BE2C (cell line): ENCODE data around the gene SLC12A4.

ENCODE experiments used
- DNase-seq: peaks from one replicate; pipeline ENCODE4 v3.0.0-alpha.2; 2020
- H3K27me3 ChIP-seq: fragments of 250-450 bp; sonication (Bioruptor Pico); 2 replicates; pipeline ENCODE4 v1.5.1; 2020; ENCODE audit warnings: mild to moderate bottlenecking
- H3K36me3 ChIP-seq: fragments of 250-450 bp; sonication (Bioruptor Pico); 2 replicates; pipeline ENCODE4 v1.5.1; 2020; ENCODE audit warnings: mild to moderate bottlenecking
- H3K4me1 ChIP-seq: fragments of 250-450 bp; sonication (Bioruptor Pico); 2 replicates; pipeline ENCODE4 v1.5.1; 2020
- H3K4me3 ChIP-seq: 2 replicates; pipeline ENCODE4 v1.5.1; 2011; ENCODE audit warnings: low read depth, low read length
- H3K9me3 ChIP-seq: fragments of 250-450 bp; sonication (Bioruptor Pico); 2 replicates; pipeline ENCODE4 v1.5.1; 2020
- TF ChIP-seq, protein P1 (sequence below): IDR thresholded peaks from 2 replicates; pipeline ENCODE4 v1.5.1; 2012; ENCODE audit warnings: mild to moderate bottlenecking, low read depth, low read length

Gene SLC12A4

DNA sequence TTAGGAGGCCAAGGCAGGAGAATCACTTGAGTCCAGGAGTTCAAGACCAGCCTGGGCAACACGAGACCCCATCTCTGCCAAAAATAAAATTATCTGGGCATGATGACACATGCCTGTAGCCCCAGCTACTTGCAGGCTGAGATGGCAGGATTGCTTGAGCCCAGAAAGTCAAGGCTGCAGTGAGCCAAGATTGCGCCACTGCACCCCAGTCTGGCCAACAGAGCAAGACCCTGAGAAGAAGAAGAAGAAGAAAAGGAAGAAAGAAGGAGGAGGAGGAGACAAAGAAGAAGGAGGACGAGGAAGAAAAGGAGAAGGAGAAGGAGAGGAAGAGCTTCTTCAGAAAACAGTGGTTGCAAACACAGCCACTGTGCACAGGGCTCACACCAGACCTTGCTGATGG lies 20.2 kb upstream of the SLC12A4 start:
- TF ChIP-seq, protein P1, sequence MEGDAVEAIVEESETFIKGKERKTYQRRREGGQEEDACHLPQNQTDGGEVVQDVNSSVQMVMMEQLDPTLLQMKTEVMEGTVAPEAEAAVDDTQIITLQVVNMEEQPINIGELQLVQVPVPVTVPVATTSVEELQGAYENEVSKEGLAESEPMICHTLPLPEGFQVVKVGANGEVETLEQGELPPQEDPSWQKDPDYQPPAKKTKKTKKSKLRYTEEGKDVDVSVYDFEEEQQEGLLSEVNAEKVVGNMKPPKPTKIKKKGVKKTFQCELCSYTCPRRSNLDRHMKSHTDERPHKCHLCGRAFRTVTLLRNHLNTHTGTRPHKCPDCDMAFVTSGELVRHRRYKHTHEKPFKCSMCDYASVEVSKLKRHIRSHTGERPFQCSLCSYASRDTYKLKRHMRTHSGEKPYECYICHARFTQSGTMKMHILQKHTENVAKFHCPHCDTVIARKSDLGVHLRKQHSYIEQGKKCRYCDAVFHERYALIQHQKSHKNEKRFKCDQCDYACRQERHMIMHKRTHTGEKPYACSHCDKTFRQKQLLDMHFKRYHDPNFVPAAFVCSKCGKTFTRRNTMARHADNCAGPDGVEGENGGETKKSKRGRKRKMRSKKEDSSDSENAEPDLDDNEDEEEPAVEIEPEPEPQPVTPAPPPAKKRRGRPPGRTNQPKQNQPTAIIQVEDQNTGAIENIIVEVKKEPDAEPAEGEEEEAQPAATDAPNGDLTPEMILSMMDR = no peak
- Histone ChIP-seq H3K4me3 (no peak overlapping the region), H3K9me3 (no peaks in the 10 kb centered on the region), H3K4me1 (no peaks in the 10 kb centered on the region), H3K36me3 (no peaks in the 10 kb centered on the region), H3K27me3 (no peaks in the 10 kb centered on the region)
- no peak for DNase-seq

DNA sequence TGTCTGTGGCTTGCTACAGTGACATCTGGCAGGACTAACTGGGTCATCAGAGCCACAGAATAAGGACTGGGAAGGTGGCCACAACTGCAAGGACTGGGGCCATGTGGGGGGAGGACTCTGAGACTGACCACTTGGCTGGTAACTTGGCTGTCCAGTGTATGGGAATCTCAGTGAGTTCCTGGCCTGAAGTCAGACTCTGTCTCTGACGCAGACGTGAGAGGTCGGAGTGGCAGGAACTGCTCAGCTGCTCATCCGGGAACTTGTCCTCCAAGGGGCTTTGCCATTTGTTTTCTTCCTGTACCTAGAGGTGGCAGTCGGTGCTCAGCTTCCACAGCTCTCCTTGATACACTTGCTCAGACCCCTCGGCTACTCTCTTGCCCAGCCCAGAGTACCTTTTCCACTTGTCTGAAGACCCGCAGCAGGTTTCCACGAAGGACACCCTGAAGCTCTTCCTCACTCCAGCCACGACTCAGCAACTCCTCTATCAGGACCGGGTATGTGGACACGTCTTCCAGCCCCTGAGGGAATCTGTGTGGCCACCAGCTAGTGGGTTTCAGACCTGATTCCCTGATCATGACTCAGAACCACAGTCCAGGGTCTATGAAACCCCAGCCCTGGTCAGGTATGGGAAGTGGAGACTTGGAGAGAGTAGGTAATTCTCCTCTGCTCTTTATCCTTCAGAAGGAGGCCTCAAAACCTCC lies 19.2 kb upstream of the SLC12A4 start:
- DNase-seq = no peak
- Histone ChIP-seq H3K4me1 (no peaks in the 10 kb centered on the region), H3K4me3 (no peak overlapping the region), H3K9me3 (no peaks in the 10 kb centered on the region), H3K27me3 (no peaks in the 10 kb centered on the region), H3K36me3 (no peaks in the 10 kb centered on the region)
- TF ChIP-seq, protein P1 = no peak

GRCh38 chr16:67986949-67987348 lies 18.5 kb upstream of the SLC12A4 start:
- H3K9me3 ChIP-seq = no peaks in the 10 kb centered on the region
- no peak overlapping the region for H3K4me3 ChIP-seq
- H3K36me3 ChIP-seq = no peaks in the 10 kb centered on the region
- TF ChIP-seq, protein P1 = no peak
- no peaks in the 10 kb centered on the region for H3K4me1 ChIP-seq
- no peaks in the 10 kb centered on the region for H3K27me3 ChIP-seq
- DNase-seq = no peak

- no peaks in the 10 kb centered on the region for H3K36me3 ChIP-seq
- no peaks in the 10 kb centered on the region for H3K4me1 ChIP-seq
- no peaks in the 10 kb centered on the region for H3K9me3 ChIP-seq
- no peaks in the 10 kb centered on the region for H3K27me3 ChIP-seq
- H3K4me3 ChIP-seq = no peak overlapping the region
- TF ChIP-seq, protein P1 = no peak
- DNase-seq = no peak
Measured at GRCh38 chr16:67982011-67982696, 13.7 kb upstream of the SLC12A4 start.

DNA sequence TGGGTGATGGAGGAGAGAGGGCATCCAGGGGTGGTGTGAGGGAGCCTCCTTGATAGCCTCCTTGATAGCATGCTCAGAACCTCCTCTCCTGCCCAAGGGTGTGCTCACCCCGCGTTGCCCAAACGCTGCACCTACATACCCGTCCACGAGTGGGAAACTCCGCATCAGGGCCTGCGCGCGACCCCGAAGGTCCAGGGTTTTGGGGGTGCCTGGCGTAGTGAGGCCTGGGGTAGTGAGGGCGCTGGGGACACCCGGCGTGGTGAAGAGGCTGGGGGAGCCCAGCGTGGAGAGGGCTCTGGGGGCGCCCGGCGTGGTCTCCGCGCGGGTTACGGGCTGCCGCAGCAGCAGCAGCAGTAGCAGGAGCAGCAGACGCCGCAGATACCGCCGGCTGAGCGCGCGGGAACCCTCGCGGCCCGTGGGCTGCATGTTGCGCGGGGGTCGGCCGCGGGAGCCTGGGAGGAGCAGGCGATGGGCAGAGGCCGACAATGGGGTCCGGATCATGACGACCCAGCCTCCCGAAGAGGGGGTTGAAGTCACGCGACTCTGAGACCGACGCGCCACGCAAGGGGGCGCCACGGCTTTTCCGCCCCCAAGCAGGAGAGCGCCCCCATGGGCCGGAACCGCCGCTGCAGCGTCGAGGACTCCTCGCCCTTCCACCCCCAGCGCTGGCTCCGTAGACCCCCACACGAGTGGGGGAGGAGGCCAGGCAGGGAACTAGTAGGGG lies 11.7 kb upstream of the SLC12A4 start, which contains the start of gene DPEP3:
DPEP3 (minus strand) TSS at position 545 of the 724 bp plus-strand sequence; CDS start at position 426, 119 bp downstream.
- no peak for DNase-seq
- Histone ChIP-seq H3K27me3 (no peaks in the 10 kb centered on the region), H3K36me3 (no peaks in the 10 kb centered on the region), H3K9me3 (no peaks in the 10 kb centered on the region), H3K4me3 (no peak within 1 kb of the TSS), H3K4me1 (no peaks in the 10 kb centered on the region)
- TF ChIP-seq, protein P1 = no peak
